GM21529 (cell line): ENCODE results near the gene DGUOK.
"Not testable (repeated sequence)": the region's sequence is repeated elsewhere in the genome, so short reads cannot be mapped to it uniquely, and the experiment has no call there.

Experiments
- ATAC-seq: cut with Tn5 transposase; IDR thresholded peaks from one replicate; pipeline ENCODE4 v1.9.1; 2021; ENCODE audit not compliant: unreplicated experiment

The DGUOK gene

DNA sequence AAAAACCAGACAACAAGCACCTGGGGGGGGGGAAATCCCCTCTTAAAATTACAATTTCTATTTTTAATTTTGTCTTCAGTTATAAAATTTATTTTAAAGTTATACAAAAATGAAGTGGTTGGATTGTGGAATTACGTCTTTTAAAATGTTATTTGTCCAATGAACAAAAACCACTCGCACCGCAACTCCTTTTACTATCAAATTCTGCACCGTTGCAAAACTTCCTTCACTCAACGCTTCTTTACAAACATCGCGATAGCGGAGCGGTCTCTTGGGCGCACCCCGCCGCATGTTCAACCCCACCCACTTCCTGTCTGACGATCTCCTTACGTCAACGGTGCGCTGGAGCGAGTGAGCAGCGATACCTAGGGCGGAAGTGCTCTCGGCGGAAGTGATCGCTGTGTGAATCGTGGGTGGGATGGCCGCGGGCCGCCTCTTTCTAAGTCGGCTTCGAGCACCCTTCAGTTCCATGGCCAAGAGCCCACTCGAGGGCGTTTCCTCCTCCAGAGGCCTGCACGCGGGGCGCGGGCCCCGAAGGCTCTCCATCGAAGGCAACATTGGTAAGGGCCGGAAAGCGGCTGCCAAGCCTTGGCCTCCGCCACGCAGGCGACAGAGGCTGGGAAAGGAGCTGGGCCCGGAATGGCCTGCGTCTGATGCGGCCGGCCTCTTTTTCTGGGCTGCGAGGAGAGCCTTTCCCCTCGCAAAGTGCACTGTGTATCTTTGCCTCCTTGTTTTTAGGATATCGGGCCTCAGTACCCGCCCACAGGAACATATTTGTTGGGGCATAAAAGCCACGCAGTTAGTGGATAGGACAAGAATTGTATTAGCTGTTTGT is at the start of gene DGUOK:
DGUOK (plus strand) TSS at position 388 of the 835 bp plus-strand sequence; CDS start at position 419, 31 bp downstream.
- ATAC-seq: peak; percentile 100

GRCh38 chr2:73877071-73877802 is 49.4 kb upstream of the DGUOK start:
- ATAC-seq: no peak

- not testable (repeated sequence) for ATAC-seq
Observed at GRCh38 chr2:73877984-73878383, 48.7 kb upstream of the DGUOK start.

DNA sequence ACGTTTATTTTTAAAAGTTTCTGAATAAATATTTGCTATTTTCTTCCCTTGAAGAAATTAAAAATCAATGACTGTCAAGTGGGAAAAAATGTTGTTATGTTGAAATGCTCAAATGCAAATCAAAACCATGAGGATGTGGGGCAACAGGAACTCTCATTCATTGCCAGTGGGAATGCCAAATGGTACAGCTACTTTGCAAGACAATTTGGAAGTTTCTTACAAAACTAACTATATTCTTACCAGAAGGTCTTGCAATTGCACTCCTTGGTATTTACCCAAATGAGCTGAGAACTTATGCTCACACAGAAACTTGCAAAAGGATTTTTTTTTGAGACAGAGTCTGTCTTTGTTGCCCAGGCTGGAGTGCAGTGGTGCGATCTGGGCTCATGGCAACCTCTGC is 41.3 kb upstream of the DGUOK start:
- ATAC-seq: no peak

DNA sequence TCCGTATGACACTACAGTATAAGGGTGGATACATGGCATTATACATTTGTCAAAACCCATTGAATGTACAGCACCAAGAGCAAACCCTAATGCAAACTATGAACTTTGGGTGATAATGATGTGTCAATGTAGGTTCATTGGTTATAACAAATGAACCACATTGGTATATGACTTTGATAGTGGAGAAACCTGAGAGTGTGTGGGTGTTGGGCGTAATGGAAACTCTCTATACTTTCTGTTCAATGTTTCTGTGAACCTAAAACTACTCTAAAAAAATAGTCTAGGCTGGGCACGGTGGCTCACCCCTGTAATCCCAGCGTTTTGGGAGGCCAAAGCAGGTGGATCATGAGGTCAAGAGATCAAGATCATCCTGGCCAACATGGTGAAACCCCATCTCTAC is 40.3 kb upstream of the DGUOK start:
- no peak for ATAC-seq

DNA sequence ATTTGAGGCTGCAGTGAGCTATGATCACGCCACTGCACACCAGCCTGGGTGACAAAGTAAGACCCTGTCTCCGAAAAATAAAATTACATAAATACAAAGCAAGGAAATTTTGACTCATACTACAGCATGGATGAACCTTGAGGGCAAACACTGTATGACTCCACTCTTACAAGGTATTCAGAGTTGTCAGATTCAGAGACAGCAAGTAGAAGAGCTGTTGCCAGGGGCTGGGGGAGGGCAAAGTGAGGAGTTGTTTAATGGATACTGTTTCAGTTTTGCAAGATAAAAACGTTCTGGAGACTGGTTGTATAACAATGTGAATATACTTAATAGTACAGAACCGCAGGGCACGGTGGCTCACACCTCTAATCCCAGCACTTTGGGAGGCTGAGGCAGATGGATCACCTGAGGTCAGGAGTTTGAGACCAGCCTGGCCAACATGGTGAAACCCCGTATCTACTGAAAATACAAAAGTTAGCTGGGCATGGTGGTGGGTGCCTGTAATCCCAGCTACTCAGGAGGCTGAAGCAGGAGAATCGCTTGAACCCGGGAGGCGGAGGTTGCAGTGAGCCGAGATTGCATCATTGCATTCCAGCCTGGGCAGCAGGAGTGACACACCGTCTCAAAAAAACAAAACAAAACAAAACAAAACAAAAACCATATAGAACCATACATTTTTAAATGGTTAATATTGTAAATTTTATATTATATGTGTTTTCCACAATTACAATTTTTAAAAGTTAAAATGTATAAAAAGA is 38.9 kb upstream of the DGUOK start:
- not testable (repeated sequence) for ATAC-seq

DNA sequence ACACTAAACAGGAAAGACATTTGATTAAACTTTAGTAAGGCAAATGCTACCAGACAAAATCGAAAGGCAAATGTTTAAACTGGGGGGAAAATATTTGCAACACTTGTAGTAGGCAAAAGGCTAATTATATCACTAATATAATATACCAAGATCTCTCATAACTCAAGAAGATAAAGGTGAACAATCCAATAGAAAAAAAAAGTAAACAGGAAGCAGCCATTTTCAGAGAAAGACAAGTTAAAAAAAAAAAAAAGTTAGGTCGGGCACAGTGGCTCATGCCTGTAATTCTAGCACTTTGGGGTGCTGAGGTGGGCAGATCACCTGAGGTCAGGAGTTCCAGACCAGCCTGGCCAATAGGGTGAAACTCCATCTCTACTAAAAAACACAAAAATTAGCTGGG is 38.3 kb upstream of the DGUOK start:
- no peak for ATAC-seq

GRCh38 chr2:73889206-73889605 is 37.5 kb upstream of the DGUOK start:
- ATAC-seq: no peak

DNA sequence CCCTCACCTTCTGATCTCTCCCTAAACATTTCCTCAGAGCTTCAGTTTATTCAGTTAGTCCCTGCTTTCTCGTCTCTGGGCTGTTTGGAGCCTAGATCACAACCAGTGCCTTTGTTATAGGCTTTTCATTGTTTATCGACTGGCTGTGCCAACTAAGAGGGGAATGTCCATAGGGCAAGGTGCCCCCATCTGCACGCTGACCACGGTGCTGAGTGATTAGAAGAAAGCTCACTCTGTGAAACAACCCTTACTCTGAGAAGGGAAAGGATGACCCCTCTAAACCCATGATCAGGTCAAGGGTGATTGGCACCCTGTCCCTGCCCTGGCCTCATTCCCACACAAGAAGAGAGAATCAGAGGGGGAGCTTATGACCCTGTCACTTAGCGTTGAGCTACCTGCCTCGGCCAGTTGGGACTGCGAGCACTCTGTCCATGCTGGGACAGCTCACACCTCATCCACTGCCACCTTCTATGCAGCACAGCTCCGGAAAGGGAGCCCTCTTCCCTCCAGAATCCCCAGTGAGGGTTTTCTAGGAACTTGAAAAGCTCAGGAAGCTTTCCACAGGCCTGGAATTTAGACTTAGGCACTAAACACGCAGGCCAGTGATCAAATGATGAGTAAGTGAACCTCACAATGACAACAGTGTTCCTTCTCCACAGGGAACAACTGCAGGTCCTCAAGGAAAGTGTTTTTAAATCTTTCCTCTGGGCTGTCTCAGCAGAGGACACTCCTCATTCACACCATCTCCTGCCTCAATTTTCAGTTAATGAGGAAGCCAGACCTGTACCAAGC is 36.2 kb upstream of the DGUOK start:
- no peak for ATAC-seq

- no peak for ATAC-seq
Observed at GRCh38 chr2:73891276-73891901, 35.3 kb upstream of the DGUOK start.

DNA sequence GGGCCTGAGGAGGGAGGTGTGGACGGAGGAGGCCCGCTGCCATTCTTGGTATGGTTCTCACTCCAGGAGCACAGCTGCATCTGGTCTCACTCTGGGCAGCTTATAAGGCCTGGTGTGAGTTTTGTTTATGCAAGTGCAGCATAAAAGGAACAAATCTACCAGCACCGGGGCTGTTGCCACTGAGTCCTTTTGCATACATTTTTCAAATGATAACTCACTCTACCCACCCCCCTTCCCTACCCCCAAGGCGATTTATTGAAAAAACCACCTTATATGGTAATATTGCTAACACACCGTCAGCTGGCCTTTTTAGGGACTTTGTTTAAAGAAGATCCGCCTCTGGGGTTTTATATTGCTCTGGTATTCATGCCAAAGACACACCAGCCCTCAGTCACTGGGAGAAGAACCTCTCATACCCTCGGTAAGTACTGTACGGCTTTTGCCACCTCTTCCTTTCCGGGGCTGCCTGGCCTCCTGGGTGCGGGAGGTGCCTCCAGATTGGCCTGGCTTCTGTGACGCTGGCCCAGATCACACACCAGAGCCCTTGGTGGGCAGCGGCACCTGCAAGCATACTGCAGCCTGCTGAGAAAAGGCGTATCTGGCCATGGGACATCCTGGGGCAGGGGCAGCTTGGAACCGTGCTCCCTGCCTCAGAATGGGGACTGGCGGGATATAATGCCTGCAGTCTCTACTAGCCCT is 33.9 kb upstream of the DGUOK start, which contains the start of gene ACTG2:
ACTG2 (plus strand) TSS at position 378 of the 699 bp plus-strand sequence. CDS start 8,304 bp downstream, outside the sequence.
- no peak for ATAC-seq

DNA sequence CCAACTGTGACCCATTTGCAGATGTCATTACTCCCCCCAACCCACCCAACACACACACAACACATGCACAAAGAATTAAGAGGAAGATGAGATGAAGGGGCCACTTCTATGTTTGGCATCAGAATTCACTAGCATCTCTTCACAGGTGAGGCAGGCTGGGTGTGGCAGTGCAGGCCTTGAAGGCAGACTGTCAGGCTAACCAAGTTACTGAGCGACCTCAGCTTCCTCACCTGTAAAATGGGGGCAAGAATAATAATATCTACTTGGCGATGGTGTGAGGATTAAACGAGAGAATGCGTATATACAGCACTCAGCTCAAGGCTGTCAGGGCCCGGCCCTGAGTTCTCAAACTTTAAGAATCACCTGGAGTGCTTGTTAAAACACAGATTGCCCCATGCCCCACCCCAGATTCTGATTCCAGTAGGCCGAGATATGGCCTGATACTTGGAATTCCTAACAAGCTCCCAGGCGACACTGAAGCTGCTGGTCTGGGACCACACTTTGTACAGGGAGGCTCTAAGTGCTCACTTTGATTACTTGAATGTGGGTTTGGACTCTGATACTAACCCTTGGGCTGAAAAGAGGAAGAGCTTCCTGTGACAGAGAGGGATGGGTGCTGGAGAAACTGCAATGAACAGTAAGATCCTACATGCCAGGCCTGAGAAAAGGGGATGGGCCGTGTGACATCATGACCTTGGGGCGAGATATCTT is 32.8 kb upstream of the DGUOK start:
- ATAC-seq: no peak

GRCh38 chr2:73894475-73894850 is 32.2 kb upstream of the DGUOK start:
- ATAC-seq: no peak

DNA sequence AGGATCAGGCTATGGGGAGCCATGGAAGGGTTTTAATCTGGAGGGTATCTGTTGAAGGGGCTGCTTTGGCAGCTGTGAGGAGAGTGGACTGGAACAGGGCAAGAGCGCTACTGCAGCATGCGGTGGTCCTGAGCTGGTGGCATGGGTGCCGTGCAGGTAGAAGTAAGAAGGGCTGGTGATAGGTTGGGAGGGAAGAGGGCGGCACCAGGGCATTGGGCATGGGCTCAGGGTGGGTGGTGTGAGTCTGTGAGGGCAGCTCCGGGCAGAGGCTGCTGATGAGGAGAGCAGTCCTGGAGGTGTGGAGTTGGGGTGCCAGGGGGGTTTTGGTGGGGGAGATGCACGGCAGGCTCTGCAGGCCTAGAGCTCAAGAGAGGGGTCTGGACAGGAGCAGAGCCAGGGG is 31.8 kb upstream of the DGUOK start:
- no peak for ATAC-seq

DNA sequence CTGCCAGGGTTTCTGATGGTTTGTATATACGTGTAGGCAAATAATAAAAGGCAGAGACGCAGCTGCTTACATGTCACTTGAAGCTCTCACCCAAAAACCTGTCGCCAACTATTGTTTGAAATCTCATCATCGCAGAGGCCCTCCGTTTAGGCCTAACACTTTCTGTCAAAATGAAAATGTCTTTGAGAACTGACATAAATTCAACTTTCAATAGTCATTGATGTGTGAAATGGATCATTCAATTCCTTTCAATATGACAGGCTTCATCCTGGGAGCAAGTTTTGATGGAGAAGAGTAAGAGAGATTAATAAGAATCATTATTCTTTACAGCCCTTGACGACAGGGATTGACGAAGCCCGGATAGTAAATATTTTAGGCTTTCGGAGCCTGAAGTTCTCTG is 31.2 kb upstream of the DGUOK start:
- no peak for ATAC-seq

DNA sequence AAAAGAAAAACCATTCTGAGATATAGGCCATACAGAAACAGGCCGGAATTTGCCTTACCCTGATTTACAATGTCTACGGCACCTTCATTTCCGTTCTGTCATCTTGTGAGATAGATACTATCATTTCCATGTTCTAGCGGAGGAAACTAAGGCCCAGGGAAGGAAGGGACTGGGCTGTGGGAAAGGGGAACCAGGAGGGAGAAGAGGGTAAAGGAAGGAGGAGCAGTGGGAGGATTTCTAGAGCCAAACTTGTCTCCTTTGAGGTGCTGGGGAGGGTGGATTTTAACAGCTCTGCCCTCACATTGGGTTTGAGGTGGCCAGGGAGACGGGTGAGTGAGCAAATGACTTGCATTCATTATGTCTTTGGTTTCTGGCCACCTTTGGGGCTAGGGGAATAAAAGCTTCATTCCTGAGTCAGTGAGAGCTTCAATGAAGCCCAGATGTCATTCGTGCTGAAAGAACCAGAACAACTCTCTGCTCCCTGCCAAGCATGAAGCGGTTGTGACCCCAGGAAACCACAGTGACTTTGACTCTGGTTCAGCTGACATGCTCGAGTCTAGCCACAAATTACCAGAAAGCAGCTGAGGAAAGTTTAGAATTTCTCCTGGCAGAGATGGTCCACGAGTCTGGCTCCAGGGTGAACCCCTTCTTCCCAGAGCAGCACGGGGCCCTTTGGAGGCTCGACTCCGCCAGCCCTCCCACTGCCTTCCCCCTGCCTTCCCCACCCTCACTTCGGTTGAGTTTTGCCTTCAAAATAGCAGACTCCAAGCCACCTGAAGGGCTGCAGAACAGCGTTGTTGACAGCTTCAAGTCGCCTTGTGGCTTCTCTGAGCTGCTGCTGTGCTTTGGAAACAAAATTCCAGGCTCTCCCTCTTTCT is 30.1 kb upstream of the DGUOK start:
- ATAC-seq: peak; percentile 41

- ATAC-seq: no peak
Observed at GRCh38 chr2:73897240-73897583, 29.5 kb upstream of the DGUOK start.

DNA sequence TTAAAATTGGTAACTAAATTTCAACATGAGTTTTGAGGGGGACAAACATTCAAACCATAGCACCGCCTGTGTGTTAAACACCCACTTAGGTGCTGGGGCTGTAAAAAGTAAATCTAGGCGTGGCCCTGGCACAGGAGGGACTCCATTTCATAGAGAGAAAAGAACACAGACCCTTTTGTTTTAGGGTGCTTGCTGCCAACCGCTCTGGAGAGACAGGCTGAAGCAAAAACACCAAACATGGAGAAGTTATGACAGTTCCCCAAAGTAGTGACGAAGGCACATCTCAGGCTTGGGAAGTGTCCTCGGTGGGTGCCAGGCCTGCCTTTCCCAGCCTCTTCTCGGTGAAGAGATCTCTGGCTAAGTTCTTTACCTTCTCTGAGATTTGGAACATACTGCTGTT is 28.7 kb upstream of the DGUOK start:
- ATAC-seq: no peak
